ENCODE data around the gene PLXNC1. TPM values are rescaled to one million over a fixed set of nuclear protein-coding genes. Genes with fewer than 3 reads are reported as not detected.

The PLXNC1 gene
- total and polyA plus RNA-seq, 9 of the 15 experiments (the other 6 are each of a cell fraction or from before 2014, with no cell fraction given): 0.08 to 0.87 (median 0.28) TPM

DNA sequence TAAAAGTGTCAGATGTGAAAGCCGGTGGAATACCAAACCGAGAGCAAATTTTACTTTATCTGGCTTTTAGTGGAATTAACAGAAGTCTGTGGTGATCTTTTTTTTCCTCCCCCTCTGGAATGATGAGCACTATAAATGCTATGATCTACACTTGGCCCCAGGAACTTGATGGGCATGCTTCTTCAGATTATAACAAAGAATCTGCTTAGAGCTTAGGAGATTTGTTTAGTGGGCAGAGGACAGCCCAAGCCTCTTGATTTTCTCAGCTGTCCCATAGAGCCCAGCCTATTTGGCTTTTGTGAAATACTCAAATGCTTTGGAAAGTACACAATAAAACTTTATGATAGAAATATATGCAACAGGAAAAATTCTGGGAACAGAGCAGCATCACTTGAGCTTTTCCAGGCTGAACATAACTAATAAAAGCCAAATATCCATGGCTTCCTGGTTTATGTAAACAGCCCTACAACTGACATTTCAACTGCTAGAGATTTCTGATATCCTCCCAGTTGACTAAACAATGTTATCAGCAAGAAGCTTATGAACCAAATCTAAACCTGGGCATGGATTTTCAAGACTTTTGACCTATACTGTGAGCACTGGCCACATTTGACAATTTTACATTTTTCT is 149.6 kb downstream of the PLXNC1 start:
- ChIA-PET POLR2A (interaction anchor here (1.5 kb wide), 1 partner anchor 9 kb away, joined by 4 read pairs; no protein-coding TSS in a partner anchor), CTCF (ENCODE audit: low intra/inter-chr PET ratio) (no interaction called here)
- Histone ChIP-seq H2AFZ (ENCODE audit: low read depth, low read length) (no peak overlapping the region), H3K36me3 (ENCODE audit: control insufficient read depth, insufficient read depth, low read length) (peaks cover 12% of the 10 kb centered on the region; the same call in 2 of the 3 replicates), H3K4me3 (no peak overlapping the region), H3K9me1 (ENCODE audit: control insufficient read depth, insufficient read depth, low read length) (no peaks in the 10 kb centered on the region), H4K20me1 (replicated peaks; ENCODE audit: control insufficient read depth, insufficient read depth, low read length) (no peaks in the 10 kb centered on the region), H3K9ac (ENCODE audit: insufficient read depth in 1 of 2, low read depth in 2 of 2, low read length in 2 of 2) (no peak overlapping the region), H3K27ac (ENCODE audit: extremely low read depth, low read depth, low read length) (no peak overlapping the region), H3K9me3 (replicated peaks; ENCODE audit: control insufficient read depth, insufficient read depth, low read depth, low read length) (no peaks in the 10 kb centered on the region), H3K79me2 (ENCODE audit: control insufficient read depth, insufficient read depth, low read length) (no peaks in the 10 kb centered on the region), H3K4me1 (replicated peaks in 1 of 2; ENCODE audit: control insufficient read depth in 2 of 2, insufficient read depth in 2 of 2, low read length in 2 of 2) (no peaks in the 10 kb centered on the region; a peak in 2 of 5 replicates), H3K27me3 (ENCODE audit: control insufficient read depth in 2 of 2, insufficient read depth in 2 of 2, low read length in 2 of 2) (no peaks in the 10 kb centered on the region), H3K4me2 (ENCODE audit: insufficient read depth, low read length) (no peak overlapping the region)
- FAIRE-seq (no peak), ATAC-seq (no peak), DNase-seq (ENCODE audit: extremely low read depth in 1 of 4, low spot score in 3 of 4) (no peak)
- in situ Hi-C loops (cut with MboI): no loop called here
- TF ChIP-seq, protein P1, sequence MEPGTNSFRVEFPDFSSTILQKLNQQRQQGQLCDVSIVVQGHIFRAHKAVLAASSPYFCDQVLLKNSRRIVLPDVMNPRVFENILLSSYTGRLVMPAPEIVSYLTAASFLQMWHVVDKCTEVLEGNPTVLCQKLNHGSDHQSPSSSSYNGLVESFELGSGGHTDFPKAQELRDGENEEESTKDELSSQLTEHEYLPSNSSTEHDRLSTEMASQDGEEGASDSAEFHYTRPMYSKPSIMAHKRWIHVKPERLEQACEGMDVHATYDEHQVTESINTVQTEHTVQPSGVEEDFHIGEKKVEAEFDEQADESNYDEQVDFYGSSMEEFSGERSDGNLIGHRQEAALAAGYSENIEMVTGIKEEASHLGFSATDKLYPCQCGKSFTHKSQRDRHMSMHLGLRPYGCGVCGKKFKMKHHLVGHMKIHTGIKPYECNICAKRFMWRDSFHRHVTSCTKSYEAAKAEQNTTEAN (CRISPR knock-in tag; IDR thresholded peaks at IDR 0.05): no peak
- TF ChIP-seq, protein P2, sequence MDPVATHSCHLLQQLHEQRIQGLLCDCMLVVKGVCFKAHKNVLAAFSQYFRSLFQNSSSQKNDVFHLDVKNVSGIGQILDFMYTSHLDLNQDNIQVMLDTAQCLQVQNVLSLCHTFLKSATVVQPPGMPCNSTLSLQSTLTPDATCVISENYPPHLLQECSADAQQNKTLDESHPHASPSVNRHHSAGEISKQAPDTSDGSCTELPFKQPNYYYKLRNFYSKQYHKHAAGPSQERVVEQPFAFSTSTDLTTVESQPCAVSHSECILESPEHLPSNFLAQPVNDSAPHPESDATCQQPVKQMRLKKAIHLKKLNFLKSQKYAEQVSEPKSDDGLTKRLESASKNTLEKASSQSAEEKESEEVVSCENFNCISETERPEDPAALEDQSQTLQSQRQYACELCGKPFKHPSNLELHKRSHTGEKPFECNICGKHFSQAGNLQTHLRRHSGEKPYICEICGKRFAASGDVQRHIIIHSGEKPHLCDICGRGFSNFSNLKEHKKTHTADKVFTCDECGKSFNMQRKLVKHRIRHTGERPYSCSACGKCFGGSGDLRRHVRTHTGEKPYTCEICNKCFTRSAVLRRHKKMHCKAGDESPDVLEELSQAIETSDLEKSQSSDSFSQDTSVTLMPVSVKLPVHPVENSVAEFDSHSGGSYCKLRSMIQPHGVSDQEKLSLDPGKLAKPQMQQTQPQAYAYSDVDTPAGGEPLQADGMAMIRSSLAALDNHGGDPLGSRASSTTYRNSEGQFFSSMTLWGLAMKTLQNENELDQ (CRISPR knock-in tag; IDR thresholded peaks at IDR 0.05; ENCODE audit: borderline replicate concordance): no peak
- TF ChIP-seq FOXA3 (CRISPR knock-in tag; conservative IDR thresholded peaks at IDR 0.05 in 1 of 2, IDR thresholded peaks at IDR 0.05 in 1 of 2) (peak in 1 of 2 experiments; percentile 55; a peak in 2 of 4 replicates), HNRNPL (IDR thresholded peaks at IDR 0.05; ENCODE audit: low read depth, low read length) (no peak), CBFB (CRISPR knock-in tag; IDR thresholded peaks at IDR 0.05) (no peak), ELF1 (tag; IDR thresholded peaks at IDR 0.05) (no peak), KDM1A (IDR thresholded peaks at IDR 0.05) (peak; percentile 32 to 60; a peak in 1 of 4 replicates)
- no TSS peak for BruUV-seq (replicated peaks)
- intact Hi-C loops (cut with micrococcal nuclease): no loop called here
- WGBS (ENCODE audit: insufficient coverage, low coverage, missing lambda C conversion rate): 88% methylated on average over 2 of the region's 2 CpGs

Data from K562 (cell line).